Right hindlimb (tissue), 1 donor: ENCODE data around the gene PPM1F.
"Not testable (repeated sequence)": the region's sequence is repeated elsewhere in the genome, so short reads cannot be mapped to it uniquely, and the experiment has no call there.

Experiments
- DNase-seq: peaks from one replicate; pipeline ENCODE4 v3.0.0-alpha.2; 2018

Gene PPM1F

DNA sequence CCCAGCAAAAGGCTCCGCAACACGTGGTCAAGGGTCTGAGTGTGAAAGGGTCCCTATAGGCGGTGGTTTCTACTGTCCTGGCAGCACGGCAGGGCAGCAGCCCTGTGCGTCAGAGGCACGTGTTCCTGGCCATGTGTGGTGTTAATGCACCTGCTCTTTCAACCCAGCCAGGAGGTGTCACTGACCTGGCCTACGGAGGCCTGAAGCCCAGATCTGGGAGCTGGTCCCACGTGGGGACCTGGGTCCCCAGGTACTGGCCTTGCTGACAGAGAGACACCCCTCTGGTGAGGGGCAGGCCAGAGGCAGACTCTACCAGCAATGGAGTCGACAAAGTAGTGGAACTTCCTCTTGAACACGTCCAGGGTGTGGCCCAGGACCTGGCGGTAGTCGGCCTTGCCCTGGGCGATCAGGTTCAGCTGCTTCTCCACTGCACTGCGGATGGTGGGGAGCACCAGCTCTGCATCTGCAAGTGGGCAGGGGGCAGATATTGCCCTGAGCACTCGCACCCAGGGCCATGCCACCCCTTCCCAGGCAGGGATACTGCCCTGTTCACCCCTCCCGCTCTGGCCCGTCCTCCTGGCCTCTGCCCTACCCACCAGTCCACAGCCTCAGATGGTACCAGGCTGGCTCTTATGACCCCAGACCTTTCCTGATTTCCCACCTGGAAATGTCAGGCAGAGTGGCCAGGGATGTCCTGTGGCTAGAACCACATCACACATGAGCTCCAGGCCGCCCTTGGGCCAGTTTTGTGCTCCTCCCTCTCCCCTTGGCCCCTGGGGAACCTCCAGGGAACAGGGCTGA lies 6.8 kb upstream of the PPM1F start:
- DNase-seq, result no peak

DNA sequence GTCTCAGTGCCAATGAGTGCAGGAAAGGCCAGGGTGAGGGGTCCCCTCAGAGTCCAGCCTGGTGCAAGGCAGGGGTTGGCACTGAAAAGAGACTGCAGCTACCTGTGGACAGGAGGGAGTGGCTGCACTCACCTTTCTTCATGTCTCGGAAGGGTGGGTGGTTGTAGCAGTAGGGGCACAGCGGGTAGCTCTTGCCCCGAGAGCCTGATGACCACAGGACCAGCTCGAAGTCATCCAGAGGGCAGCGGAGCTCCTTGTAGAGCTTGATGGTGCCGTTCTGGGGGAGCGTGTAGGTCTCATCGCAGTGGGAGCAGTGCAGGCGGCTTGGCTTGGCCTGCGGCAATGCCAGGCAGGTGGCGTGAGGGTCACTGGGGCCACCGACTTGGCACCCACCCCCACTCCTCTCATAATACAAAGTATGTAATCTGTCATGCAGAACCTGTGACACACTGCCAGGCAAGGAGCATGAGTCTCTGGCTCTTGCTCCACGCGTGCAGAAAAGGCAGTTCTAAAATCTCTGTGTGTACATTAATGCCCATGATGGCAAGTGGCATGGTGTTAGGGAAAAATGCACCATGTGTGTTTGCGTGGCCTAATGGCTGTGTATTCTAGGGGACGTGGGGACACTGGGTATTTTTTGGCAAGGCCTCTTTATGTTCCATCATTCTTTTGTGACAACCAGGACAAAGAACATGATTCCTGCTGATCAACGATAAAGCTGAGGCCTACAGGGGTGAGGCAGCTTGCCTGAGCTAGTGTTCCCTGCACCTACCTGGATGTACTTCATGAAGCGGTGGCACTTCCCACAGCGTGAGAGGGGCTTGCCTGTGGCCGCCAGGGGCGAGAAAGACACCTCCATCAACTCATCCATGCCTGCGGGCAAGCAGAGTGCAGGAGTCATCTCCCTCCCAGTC lies 6.0 kb upstream of the PPM1F start:
- no peak for DNase-seq

DNA sequence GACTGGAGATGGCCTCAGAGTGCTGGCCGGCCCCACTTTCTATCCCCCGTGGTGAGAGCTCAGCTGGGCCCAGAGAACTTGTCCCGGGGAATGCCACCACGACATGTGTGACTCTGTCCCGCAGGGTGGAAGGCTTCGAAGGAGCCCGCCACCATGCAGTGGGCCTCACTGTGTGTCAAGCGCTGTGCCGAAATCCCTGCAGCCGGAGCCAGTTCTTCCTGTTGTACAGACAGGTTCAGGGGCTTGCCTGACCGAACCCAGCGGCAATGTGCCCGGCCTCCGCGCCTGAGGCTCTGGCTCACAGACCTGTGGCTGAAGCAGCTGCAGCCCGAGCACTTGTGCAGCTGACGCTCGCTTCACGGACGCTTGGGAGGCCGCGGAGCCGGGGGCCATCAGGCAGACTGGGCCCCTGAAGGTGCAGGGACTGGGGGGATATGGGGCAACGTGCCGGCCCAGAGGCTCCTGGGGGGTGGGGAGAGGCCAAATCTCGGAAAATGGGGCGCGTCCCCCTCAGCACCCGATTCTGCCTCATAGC lies 650 bp downstream of the PPM1F start:
- peak; percentile 76 for DNase-seq

DNA sequence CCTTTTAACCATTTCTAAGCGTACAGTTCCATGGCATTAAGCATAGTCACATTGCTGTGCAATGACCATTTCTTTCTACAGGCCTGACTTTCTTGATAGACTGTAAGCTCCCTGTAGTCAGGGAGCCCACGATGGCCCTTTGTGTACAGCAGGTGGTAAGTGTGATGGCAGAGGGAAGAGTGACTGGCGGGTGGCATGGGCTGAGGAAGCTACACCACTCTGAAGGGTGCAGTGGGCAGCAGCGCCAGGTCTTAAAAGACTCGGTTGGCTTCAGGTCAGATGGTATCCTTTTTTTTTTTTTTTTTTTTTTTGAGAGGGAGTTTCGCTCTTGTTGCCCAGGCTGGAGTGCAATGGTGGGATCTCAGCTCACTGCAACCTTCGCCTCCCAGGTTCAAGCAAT lies 1.6 kb downstream of the PPM1F start:
- DNase-seq, result no peak

DNA sequence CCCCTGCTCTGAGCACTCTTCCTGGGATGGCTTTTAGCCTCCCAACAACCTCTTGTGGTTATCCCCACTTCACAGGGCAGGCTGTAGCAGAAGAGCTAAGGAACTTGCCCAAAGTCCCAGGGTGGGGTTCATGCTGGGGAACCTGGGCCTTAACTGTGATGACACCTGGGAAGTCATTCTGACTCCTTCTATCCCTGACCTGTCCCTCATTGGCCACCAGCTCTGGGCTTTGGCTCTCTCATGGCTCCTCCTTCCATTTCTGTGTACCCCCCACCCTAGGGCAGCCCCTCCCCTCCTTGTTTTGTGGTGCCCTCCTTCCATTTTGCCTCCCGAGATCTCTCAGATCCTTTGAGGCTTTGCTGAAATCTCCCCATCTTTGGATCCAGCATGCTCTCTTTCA lies 2.7 kb downstream of the PPM1F start:
- DNase-seq, result no peak

DNA sequence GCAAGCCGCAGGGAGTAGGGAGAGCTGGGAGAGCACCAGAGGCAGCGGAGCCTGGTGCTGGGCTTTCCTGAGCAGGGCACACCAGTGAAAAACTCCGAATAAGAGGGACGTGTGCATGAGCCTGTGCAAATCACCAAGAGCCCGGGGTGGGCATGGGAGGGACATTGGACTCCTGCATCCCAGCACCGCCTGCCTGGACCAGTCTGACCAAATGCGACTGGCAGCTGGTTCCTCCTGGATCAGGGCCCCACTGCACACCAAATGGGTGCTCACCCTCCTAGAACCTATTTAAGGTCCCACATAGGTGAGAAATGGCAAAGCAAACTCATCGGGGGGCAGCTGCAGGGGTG lies 3.1 kb downstream of the PPM1F start:
- no peak for DNase-seq

DNA sequence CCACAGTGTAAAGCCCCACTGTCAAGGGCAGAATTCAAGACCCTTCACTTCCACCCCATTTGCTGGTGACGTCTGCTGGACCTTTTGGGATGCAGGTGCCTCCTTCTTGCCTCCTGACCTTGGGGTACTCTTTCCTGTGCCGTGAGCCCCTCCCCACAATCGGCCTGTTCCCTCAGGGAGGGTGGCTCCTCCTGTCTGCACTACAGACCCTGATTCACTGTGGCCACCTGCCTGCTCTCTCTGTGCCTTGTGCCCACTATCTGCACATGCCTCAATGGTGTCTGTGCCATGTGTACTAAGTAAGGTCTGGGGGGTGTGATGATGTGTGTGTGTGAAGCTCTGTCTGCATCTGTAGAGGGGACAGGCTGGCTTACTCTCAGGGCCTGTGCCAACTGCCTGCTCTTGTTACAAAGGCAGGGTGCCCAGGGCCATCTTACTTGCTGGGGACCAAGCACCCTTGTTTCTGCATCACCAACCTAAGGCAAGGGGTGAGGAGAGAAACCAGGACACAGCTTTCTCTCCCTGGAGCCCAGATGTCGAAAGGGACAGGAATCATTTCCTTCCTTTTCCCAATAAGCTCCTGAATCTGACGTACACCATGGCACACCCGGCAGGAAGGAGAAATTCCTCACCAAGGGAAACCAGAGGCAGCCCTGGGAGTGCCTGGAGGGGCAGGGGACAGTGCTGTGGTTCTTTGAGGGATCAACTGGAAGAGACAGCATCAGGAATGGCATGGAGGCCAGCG lies 3.7 kb downstream of the PPM1F start:
- DNase-seq, result no peak

DNA sequence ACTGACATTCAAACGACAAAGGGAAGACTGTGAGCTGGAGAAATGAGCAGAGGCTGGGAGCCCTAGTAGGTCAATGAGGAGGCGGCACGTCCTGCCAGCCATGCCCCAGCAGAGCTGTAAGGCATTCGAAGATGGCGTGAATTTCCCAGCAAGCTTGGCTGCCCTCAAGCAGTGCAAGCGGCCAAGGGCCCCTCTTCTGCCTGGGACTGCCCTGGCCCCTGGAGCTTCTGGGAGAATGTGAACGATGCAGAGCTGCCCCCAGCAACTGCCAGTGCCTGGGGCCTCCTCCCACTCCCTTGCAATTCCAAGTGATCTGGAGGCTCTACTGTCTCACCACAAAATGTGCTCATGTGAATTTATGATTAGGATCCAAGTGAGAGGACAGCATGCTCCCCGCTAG lies 4.3 kb downstream of the PPM1F start:
- DNase-seq, result no peak

DNA sequence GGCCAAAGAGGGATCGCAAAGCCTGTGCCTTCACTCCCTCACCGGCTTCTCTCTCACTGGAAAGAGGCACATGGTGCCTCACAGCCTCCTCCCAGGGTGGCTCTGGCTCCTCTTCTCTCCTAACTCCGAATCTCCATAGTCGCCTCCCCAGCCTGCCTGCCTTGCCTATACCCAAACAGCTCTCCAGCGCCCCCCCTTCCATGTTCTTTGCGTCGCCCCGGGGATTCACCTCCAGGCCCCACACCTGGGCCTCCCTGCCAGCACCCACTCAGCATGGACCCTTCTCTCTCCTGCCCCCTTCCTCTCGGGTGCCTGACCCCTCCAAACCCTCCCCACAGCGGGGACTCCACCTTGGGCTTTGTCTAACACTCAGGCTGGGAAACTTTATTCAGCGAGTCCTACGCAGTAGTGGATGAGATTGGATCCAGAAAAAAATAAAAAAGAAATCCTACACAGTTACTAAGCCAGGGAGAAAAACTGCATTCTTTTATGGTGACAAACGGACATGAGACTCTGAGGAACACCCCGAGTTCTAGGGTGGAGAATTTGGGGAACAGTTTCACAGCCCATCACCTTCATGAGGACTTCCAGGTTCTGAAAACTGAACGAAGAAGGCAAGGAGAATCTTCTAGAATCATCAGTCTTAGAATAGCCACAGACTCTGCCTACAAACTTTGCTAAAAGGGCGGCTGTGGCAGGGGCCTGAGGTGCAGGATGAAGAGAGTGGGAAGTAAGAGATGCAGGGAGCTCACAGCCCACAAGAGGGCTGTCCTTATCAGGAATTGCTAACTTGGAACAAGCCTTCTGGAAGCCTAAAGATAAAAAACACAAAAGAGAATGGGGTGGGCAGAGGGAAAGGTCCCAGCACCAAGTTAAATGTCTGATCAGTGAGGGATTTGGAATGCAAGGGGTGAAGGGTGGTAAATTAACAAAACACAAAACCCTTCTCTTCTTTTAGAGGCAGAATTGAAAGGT lies 5.3 kb downstream of the PPM1F start:
- no peak for DNase-seq

DNA sequence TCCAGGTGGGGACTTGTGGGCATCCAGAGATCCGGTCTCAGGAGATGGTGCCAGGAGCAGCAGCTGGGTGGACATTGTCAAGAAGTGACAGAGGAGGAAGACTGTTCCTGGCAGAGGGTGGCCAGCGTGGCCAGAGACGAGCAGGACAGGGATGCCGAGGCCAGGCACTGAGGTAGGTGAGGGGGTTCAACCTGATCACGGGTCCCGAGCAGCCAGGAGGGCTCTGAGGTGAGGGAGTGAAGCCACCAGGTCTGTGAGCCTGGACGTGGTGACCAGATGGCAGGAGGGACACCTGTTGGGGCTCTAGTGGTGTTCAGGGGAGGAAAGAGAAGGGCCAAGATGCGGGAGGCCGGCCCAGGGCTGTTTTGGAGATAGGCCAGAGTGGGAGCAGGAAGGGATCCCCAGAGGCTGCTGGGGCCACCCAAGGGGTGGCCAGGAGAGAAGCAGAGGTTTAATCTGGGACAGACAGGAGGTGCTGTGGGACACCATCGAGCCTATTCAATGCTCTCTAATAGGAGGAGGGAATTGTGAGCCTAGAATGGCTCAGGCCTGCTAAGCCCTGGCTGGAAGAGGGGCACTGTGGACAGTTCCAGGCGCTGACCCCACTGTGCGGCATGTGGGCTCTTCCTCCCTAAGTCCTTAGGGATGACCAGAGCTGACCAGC lies 6.3 kb downstream of the PPM1F start:
- DNase-seq, result no peak

DNA sequence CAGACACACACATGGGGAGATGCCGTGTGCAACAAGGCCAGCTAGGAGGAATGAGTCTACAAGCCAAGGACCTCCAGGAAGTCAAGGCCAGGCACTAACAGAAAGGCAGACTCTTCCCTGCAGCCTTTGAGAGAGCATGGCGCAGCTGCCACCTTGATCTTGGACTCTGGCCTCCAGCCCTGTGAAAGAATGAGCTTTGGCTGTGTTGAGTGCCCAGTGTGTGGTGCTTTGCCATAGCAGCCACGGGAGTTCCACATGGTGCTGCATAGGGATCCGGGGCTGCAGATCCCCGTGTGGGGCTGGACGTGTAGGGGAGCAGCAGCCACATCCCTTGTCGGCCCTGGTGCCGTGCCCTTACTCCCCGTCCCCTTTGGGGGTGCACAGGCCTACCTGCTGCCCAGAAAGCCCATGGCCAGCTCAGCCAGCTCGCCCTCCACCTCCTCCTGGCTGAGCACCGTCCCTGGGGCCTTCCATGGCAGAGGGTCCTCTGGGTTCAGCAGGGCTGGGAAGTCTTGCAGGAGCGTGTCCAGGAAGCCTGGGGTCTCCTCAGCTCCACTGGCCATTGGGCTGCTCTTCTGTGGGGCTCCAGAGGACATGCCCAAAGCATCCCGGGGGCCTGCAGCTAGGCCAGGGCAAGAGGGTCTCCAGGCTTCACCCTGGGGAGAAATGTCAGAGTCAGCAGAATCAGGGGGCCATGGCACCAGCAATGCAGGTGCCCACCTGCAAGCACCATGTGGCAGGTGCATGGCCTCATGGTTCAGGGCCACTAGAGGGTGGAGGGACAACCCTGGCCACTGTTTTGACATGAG lies 7.0 kb downstream of the PPM1F start:
- DNase-seq, result no peak

DNA sequence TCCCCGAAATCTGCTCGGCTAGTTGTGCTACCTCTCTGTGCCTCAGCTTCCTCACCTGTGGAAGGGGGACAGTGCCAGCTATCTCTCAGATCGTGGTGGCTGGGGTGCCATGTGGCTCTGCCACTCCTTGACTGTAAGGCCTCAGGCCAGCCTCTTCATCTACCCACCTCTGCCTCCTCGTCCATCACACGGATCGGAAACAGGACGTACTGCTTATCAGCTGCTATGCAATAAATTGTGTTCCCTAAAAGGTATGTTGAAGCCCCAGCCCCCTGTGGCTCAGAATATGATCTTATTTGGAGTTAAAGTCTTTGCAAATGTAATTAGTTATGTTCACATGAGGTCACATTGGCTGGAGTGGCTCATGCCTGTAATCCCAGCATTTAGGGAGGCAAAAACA lies 7.8 kb downstream of the PPM1F start:
- DNase-seq, result no peak

DNA sequence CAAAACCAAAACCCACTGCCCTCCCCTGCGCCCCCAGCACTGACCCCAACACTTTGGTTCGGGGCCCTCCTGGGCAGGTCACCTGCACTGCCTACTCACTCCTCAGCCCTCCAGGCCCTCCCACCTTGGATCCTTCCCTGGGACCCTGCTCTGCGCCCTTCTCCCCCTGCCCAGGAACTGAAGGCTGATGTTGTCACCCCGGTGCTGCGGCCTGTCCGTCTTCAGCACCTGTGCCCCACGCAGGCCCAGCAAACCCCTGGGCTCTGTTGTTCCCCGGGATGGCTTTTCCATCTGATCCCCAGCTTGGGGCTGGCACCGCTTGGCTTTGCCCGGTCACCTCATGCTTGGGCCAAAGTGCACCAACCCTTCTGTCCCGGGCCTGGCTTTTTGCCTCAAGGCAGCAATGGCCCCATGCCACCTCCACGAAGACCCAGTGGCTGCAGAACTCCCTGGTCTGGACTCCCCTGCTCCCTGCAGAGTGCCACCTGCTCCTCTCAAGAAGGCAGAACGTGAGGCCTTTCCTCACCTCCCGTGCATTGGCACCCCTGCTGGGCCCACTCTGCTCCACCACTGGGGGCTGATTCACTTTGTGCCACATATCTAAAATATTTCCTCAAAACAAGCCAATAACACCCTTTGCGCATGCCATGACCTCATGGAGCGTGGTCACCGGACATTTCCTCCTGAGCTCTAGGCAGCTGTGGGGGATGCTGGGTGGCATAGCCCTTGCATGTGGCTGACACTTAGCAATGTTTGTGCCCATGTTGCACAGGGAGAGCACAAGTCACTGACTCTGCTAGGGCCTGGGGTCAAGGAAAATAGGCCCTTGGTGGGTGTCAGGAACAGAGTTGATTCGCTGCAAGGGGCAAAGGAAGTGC lies 8.8 kb downstream of the PPM1F start:
- no peak for DNase-seq

DNA sequence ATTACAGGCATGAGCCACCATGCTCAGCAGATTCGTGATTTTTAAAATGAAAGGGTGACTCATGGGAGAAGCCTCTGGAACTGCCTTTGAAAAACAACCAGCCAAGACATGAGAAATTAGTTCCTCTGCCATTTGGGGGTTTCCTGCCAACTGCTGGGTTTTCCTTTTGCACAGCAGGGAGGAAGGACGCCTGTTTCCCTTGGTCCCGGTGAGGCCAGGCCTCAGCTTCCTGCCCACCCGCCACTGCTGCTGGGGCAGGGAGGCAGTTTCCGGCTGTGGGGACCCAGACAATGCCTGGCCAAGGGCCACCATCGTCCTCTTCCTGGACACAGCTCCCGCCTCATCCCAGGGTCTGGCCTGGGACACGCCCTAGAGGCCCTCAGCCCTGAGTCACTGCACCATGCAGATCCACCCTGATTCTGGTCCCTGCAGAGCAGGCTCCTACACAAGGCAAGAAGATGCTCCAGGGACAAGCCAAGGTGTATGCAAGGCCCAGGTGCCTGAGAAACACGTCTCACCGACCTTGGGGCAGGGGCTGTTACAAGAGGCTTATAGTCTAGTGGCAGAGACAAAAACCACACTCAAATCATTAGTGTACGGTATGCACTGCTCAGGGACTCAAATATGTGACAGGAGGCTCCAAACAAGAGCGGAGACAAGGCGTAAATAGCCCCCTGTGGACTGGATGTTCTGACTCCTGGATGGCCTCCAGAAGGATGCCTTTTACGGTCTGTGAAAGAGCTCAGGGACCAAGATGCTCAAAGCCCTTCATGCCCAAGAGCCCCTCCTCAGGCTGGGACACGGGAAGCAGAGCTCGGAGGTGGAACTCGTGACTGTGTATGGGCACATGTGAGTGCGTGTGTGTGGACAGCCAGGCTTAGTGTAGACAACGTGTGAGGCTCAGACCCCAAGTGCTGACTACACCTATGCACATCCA lies 10.0 kb downstream of the PPM1F start:
- peak; percentile 78 for DNase-seq

DNA sequence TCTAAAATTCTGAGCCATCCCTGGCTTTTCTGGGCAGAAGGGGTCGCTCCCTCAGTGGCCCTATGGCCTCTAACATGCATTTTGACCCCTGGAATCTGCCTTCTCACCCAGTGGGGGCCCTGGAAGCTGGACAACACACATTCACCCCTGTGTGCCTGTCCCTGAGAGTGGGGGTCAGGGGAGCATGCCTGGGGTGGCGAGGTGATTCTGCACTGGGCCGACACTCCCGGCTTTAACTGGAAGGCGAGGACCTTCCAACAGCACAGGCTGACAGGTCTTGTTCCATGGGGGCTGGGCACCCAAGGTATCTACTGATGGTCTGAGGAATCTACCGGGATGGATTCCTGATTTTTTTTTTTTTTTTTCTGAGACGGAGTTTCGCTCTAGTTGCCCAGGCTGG lies 10.7 kb downstream of the PPM1F start:
- DNase-seq, result no peak

DNA sequence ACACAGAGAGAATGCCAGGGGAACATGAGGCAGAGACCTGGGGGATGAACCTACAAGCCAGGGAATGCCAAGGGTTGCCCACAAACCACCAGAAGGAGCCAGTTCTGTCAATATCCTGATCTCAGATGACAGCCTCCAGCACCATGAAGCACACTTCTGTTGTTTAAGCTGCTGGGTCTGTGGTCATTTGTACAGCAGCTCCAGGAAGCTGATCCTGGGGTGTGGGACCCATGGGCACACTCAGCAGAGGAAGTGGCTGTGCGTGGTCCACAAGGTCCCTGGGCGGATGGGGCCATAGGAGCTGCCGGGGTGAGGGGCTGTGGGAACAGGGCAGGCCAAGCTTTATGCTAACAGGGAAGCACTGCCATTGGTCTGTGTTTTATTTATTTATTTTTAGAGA lies 12.1 kb downstream of the PPM1F start:
- DNase-seq, result no peak

DNA sequence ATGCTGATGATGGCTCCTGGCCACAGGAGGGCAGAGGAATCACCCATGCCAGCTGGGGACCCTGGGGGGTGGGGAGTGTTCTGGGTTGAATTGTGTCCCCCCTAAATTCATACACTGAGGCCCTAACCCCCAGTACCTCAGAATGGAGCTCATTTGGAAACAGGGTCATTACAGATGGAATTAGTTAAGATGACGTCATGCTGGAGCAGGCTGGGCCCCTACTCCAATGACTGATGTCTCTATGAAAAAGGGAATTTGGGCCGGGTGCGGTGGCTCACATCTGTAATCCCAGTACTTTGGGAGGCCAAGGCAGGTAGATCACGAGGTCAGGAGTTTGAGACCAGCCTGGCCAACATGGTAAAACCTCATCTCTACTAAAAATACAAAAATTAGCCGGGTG lies 12.7 kb downstream of the PPM1F start:
- not testable (repeated sequence) for DNase-seq

DNA sequence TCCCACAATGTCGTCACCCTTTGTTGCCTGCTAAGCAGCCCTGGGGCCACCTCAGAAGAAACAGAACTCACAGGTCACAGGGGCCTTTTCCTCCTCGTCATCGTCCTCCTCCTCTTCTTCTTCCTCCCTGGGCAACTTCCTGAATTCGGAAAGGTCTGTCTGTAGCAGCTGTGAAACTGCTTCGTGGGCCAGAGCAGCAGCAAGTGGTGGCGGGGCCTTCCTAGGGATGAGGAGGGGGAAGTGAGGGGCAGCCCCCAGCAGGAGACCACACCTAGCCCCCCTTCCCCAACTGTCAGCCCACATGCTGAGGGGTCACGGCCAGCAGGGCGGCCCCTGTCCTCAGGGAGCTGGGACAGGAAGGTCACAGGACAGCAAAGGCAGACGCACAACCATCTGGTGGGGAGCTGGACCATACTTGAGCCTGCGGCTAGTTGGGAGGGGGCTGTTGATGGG lies 13.2 kb downstream of the PPM1F start:
- DNase-seq, result peak; percentile 39
